NK-92 (cell line): ENCODE results near the gene DLL1.
A peak's percentile ranks its signal among the peaks of the same experiment; 100 is the strongest.
"Not testable (repeated sequence)": the region's sequence is repeated elsewhere in the genome, so short reads cannot be mapped to it uniquely, and the experiment has no call there.

Experiments used
- DNase-seq: peaks from one replicate; lab custom pipeline; 2025; ENCODE audit not compliant: unreplicated experiment; lab: John Stamatoyannopoulos, UW

DLL1 gene, protein sequence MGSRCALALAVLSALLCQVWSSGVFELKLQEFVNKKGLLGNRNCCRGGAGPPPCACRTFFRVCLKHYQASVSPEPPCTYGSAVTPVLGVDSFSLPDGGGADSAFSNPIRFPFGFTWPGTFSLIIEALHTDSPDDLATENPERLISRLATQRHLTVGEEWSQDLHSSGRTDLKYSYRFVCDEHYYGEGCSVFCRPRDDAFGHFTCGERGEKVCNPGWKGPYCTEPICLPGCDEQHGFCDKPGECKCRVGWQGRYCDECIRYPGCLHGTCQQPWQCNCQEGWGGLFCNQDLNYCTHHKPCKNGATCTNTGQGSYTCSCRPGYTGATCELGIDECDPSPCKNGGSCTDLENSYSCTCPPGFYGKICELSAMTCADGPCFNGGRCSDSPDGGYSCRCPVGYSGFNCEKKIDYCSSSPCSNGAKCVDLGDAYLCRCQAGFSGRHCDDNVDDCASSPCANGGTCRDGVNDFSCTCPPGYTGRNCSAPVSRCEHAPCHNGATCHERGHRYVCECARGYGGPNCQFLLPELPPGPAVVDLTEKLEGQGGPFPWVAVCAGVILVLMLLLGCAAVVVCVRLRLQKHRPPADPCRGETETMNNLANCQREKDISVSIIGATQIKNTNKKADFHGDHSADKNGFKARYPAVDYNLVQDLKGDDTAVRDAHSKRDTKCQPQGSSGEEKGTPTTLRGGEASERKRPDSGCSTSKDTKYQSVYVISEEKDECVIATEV

GRCh38 chr6:170290296-170291128, at the start of gene DLL1:
TSS of gene DLL1 (minus strand) at chr6:170291078. CDS start at chr6:170290139, 939 bp downstream.
- DNase-seq, result no peak

DNA sequence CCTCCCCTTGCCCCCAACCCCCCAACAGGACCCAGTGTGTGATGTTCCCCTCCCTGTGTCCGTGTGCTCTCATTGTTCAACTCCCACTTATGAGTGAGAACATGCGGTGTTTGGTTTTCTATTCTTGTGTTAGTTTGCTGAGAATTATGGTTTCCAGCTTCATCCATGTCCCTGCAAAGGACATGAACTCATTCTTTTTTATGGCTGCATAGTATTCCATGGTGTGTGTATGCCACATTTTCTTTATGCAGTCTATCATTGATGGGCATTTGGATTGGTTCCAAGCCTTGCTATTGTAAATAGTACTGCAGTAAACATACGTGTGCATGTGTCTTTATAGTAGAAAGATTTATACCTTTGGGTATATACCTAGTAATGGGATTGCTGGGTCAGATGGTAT, 44.3 kb upstream of the DLL1 start:
- not testable (repeated sequence) for DNase-seq

DNA sequence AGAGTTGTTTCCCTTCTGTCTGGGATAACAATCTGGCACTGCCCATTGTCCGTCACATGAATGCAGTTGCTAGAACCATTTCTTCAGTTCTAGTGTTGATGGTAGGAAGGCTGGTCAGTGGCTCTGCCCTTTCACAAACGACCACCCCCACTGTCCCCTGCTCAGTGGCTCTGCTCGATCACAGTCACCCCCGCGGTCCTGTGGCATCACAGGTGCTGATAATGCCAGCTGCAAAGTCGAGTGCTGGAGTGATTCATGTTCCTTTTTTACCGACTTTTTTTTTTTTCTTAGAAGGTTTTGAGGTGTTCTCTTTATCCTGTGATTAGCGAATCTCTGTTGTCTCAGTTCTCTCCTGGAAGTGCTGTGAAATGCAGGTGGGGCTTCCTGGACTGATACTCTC, 38.4 kb upstream of the DLL1 start:
- no peak for DNase-seq

- DNase-seq, result no peak
These were observed 26.8 kb upstream of the DLL1 start for GRCh38 chr6:170317718-170318117.

- no peak for DNase-seq
These were observed 26.2 kb upstream of the DLL1 start for GRCh38 chr6:170317076-170317475.

DNA sequence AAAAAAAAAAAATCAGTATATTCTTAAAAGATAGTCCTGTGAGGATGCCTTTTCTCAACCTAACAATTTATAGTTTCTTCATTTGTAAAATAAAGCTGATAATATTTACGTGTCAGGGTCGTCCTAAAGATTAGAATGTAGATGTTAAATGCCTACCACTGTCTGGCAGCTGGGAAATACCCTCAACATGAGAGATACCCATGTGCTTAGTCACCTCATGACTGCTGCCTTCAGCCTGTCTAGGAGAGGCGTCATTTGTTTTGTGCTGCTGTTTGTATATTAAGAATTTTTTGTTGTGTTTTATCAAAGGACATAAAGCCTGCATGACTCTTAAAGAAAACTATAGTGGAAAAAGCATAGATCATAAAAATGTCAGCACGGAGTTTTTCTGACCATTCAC, 25.2 kb upstream of the DLL1 start:
- no peak for DNase-seq

DNA sequence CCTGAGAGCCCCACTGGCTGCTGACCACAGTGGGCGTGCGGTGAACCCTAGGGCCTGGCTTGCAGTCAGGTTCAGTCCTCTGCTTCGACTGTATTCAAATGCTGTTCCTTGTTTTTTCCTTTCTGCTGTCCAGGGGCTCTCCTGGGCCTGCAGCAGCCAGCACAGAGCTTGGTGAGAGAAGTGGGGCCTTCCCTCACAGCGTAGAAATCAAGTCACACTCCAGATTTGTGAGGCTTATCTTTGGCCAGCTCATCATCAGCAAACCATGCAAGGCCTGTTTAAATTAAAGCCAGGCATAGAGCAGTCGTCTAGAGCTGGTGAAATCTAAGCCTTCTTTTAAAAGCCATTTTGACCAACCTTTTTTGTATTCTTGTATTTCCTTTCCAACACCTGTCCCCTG, 24.1 kb upstream of the DLL1 start:
- DNase-seq, result no peak

- no peak for DNase-seq
These were observed 22.9 kb upstream of the DLL1 start for GRCh38 chr6:170313716-170314295.

DNA sequence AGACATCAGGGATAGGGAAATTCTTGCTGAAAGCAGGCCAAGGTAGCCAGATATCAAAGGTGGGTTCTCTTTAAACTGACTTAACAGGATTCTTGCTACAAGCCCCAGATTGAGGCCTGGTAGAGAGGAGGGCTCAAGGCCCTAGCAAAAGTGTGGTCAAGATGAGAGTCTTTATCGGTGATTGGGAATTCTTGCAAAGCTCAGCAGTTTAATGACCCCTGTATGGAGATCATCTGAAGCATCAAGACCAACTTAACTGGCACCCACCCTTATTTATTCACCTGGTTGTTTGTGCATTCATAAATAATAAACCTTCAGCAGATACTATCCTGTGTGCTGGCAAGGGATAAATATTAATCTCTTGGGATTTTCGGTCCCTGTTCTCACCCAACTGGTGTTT, 22.0 kb upstream of the DLL1 start:
- DNase-seq, result no peak

- no peak for DNase-seq
These were observed 20.8 kb upstream of the DLL1 start for GRCh38 chr6:170311696-170312095.

- no peak for DNase-seq
These were observed 17.9 kb upstream of the DLL1 start for GRCh38 chr6:170308761-170309160.

DNA sequence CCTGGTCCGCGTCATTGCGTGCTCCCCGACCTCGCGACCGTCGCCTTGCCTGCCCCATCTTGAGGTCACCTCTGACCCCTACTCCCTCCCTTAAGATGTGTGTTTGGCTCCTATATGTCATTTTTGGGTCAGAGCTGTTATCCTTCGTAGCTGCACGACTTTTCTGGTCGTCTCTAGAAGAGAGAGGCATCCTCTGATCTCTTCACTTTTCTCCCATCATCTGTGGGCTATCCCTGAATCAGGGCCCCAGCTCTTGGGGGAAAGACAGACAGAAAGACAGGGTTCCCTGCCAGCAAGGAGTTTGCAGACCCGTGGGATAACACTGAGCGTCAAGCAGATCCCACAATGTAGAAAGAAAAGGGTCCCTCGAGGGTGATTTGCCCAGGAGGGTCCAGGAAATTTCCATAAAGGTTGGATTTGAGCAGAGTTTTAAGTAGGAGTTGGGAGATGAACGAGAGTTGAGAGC, 16.2 kb upstream of the DLL1 start:
- no peak for DNase-seq

GRCh38 chr6:170306324-170307079, 15.6 kb upstream of the DLL1 start, which contains the start of gene FAM120B:
TSS of gene FAM120B (plus strand) at chr6:170306758. CDS start at chr6:170317391, 10,633 bp downstream.
- peak; percentile 83 for DNase-seq

DNA sequence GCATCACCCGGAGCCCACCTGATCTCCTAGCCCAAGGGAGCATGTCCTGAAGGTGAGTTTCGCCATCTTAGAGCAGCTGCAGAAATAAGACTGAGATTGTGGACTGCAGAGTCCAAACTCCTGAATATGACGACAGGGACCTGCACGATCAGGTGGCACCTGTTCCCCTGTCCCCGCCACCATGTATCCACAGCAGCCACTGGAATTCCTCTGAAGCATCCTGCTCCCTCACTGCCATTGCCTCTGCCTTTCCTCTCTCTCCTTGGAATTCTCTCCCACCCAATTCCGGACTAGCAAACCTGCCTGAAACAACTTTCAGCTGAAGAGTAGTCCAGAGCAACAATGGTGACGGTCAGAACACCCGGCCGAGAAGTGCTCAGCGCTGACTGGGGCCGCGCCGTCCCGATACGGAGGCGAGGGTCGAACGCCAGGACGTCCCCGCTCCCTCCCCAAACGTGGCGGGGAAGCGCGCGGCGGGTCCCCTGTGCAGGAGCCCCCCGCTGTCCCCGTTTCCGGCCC, 15.0 kb upstream of the DLL1 start:
- no peak for DNase-seq

DNA sequence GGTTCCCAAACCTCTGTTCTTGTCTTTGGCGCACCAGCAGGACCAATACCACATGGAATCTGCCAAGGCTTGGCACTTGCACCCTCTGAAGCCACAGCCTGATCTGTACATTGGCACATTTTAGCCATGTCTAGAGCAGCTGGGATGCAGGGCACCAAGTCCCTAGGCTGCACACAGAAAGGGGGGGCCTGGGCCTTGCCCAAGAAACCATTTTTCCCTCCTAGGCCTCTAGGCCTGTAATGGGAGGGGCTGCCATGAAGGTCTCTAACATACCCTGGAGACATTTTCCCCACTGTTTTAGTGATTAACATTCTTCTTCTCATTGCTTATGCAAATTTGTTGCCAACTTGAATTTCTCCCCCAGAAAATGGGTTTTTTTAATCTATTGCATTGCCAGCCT, 10.3 kb upstream of the DLL1 start:
- no peak for DNase-seq

DNA sequence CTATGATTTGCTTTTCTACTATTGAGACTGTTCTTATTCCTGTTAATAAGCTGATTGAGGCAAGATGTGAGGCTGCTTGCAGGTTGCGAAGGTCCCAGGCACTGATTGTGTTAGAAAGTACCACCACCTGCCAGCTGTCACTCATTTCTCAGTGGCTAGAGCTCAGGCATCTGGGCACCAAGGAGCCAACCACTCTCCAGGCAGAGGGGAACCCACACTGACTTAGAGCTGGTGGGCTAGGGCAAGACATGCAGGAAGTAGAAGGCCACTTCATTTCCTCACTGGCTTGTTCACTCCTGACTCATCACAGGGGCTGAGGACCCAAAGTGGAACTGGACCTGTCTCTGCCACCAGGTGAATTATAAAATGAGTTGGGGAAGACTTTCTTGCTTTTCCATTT, 7.8 kb upstream of the DLL1 start:
- no peak for DNase-seq

DNA sequence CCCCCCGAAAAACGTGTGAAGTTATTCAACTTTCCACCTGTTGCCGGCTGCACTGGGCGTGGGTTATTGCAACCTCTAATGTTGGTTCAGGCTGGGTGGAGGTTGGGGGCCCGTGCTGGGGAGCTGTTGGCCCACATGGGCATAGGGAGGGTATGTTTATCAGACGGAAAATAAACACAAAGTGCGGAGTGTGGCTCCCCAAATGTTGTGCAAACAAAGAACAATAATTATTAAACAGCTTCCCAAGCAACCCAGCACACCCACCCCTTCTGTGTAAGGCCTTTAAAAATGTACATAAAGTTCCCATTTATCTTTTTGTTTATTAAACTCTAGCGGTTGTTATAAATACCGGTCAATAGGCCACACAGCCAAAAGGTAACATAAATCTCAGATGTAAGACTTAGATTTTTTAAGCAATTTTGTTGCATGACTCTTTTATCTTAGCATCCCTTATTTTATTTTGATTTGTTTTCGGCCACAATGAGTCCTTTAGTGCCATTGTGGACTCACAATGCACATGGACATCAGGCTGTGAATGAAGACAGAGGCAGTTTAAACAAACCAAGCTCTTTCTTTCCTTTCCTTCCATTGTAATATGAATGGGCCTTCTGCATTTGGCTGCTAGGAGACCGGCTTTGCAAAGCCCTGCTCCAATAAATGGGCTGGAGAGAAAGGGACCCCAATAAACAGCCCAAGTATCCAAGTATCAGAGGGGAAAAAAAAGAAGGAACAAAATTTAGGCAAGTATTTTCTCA, 6.9 kb upstream of the DLL1 start:
- no peak for DNase-seq

DNA sequence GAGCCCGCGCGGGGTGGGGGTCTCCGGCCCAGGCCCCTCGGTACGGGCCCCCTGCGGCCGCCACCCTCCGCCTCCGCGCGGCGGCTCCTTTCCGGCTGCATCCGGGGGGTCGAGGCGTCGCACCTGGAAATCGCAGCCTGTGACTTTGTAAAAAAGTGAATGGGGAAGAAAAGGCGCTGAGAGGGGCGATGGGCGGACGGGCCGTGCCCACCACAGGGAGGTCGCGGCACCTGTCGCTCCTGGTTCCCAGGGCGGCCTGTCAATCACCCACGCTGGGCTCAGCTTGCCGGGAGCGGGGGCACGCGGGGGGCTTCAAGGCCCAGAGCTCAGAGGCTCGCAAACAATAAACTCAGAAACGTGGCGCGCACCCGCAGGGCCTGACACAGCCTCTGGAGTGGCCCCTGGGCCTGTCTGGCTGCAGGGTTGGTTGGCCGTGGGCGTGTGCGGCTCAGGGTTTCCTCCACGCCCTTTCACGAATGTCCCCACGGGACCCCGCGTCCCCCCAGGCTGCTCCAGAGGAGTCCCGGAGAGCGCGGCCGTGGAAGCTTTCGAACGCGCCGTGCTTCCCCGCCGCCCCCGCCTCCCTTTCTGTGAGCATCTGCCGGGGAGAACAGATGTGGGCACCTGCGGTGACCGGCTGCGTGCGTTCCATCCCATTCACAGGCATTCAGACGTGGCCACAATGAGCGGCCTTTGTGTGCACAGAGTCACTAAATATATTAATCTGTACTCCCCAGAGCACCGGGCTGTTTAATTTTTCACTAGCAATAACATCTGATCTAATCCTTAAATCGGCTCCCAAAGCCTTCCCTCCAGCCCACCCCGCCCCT, 6.1 kb upstream of the DLL1 start:
- no peak for DNase-seq

- no peak for DNase-seq
These were observed 5.5 kb upstream of the DLL1 start for GRCh38 chr6:170296423-170296745.
